Hindlimb muscle (tissue), 1 donor: Measurements from ENCODE around the gene MAFF. TPM values are rescaled to one million over a fixed set of nuclear protein-coding genes. Genes with fewer than 3 reads are reported as not detected.
A peak's percentile ranks its signal among the peaks of the same experiment; 100 is the strongest.
"Not testable (repeated sequence)": the region's sequence is repeated elsewhere in the genome, so short reads cannot be mapped to it uniquely, and the experiment has no call there.

Experiments used
- DNase-seq: peaks from one replicate; pipeline ENCODE4 v3.0.0-alpha.2; 2013
- polyA plus RNA-seq: library from polyadenylated mRNA; unstranded; fragments of 120-200 nt; gene quantifications from one replicate; pipeline ENCODE4 v1.2.1, GENCODE V29; 2013; ENCODE audit not compliant: insufficient read length

The MAFF gene
- polyA plus RNA-seq, 1 donor = 3.8 TPM

GRCh38 chr22:38226853-38227649 lies 25.3 kb downstream of the MAFF start:
- DNase-seq = no peak

- DNase-seq = no peak
Measured at GRCh38 chr22:38228326-38228872, 26.6 kb downstream of the MAFF start.

GRCh38 chr22:38228873-38229740 lies 27.3 kb downstream of the MAFF start:
- DNase-seq = no peak

GRCh38 chr22:38230108-38230825 lies 28.5 kb downstream of the MAFF start:
- no peak for DNase-seq

- DNase-seq = no peak
Measured at GRCh38 chr22:38230916-38231315, 29.1 kb downstream of the MAFF start.

GRCh38 chr22:38232196-38232595 lies 30.4 kb downstream of the MAFF start:
- no peak for DNase-seq

GRCh38 chr22:38233427-38233826 lies 31.6 kb downstream of the MAFF start:
- no peak for DNase-seq

- DNase-seq = not testable (repeated sequence)
Measured at GRCh38 chr22:38233856-38234255, 32.1 kb downstream of the MAFF start.

- DNase-seq = no peak
Measured at GRCh38 chr22:38235240-38235850, 33.6 kb downstream of the MAFF start.

GRCh38 chr22:38236786-38237185 lies 35.0 kb downstream of the MAFF start:
- DNase-seq = no peak

GRCh38 chr22:38238519-38239071 lies 36.8 kb downstream of the MAFF start:
- DNase-seq = no peak

- DNase-seq = no peak
Measured at GRCh38 chr22:38239101-38239761, 37.4 kb downstream of the MAFF start.

GRCh38 chr22:38240734-38241252 lies 39.0 kb downstream of the MAFF start:
- DNase-seq = peak; percentile 75

- DNase-seq = peak; percentile 70
Measured at GRCh38 chr22:38243007-38243765, 41.4 kb downstream of the MAFF start.

- DNase-seq = no peak
Measured at GRCh38 chr22:38244106-38244505, 42.3 kb downstream of the MAFF start.

GRCh38 chr22:38246046-38246658 lies 44.4 kb downstream of the MAFF start:
- DNase-seq = no peak

GRCh38 chr22:38246692-38247091 lies 44.9 kb downstream of the MAFF start:
- peak; percentile 79 for DNase-seq

GRCh38 chr22:38247713-38248112 lies 45.9 kb downstream of the MAFF start:
- no peak for DNase-seq

GRCh38 chr22:38248280-38248679 lies 46.5 kb downstream of the MAFF start:
- no peak for DNase-seq

GRCh38 chr22:38249301-38249700 lies 47.5 kb downstream of the MAFF start:
- DNase-seq = no peak
